Ecto neural progenitor cell (in vitro differentiated cells): ENCODE results near the gene PTPN9.
"Not testable (repeated sequence)": the region's sequence is repeated elsewhere in the genome, so short reads cannot be mapped to it uniquely, and the experiment has no call there.

Source experiments
- DNase-seq: peaks from one replicate; pipeline ENCODE4 v3.0.0-alpha.2; 2018; ENCODE audit warnings: low spot score

Gene PTPN9

DNA sequence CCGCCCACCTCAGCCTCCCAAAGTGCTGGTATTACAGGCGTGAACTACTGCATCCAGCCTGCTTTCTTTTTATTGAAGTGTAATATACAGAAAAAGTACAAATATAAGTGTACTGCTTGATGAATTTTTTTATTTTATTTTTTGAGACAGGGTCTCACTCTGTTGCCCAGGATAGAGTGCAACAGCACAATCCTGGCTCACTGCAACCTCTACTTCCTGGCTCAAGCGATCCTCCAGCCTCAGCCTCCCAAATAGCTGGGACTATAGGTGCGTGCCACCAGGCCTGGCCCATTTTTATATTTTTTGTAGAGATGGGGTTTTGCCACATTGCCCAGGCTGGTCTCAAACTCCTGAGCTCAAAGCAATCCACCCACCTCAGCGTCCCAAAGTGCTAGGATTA is 3.8 kb upstream of the PTPN9 start:
- not testable (repeated sequence) for DNase-seq

DNA sequence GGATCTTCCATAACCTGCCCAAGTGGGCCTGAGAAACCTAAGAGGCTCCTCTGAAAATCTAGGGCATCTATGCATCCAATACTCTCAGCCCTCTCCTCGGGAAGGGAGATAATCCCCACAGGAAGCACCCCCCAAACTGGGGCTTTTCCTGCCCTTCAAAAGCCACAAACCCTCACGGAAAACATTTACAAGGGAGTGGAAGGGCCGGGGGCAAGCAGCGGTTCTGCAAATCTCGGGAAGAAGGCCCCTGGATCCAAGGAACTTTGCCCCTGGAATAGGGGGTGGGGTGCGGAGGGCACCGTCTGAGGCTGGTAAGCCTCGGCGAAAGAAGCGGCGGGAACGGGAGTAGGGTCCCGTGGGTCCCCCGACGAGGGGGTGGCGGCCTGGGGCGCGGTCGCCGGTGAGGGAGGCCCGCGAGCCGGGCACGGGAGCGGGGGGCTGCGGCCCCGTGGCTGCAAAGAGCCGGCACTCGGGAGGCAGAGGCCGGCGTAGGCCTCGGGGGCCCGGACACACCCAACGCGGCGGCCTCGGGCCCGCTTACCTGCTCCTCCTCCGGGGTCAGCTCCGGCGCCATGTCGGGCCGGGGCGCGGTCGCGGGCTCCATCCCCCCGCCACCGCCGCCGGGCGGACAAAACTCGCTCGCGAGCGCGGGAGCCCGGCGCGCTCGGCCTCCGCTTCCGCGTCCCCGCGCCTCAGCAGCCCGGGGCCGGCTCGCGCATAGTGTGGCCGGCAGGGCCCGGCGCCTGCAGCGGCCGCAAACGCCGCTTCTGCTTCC is 755 bp downstream of the PTPN9 start:
- DNase-seq, result peak; percentile 66

DNA sequence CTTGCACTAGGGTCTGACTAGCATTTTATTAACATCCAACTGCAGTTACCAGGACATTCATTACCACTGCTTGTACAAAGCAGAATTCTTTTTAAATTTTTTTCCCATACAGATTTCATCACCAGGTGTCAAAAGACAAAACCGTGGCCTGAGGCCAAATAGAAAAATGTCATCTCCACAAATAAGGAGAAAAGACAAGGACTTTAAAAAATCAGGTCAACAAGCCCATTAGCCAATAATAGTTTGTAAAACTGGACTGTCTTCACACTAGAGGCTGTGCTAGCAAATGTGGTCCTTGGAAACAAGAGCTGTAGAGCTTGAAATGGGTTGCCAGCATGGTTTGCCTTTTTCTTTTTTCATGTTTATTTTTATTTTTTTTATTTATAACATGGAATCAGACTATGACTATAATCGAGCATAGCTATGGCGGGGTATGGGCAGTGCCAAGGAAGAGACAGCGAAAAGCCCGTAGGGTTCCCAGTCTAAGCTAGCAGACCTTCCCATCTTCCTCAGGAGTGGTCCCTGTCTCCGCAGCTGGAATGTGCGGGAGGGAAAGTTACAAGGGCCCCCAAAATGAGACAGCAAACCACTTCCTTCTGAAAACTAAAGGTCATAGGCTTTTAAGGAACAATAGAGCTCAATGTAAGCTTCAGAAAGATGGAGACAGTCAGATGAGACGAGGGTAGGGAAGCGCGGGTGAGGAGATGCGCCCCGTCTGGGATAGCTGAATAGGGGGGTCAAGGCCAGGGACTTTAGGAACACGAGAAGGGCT is 1.5 kb downstream of the PTPN9 start:
- peak; percentile 50 for DNase-seq

DNA sequence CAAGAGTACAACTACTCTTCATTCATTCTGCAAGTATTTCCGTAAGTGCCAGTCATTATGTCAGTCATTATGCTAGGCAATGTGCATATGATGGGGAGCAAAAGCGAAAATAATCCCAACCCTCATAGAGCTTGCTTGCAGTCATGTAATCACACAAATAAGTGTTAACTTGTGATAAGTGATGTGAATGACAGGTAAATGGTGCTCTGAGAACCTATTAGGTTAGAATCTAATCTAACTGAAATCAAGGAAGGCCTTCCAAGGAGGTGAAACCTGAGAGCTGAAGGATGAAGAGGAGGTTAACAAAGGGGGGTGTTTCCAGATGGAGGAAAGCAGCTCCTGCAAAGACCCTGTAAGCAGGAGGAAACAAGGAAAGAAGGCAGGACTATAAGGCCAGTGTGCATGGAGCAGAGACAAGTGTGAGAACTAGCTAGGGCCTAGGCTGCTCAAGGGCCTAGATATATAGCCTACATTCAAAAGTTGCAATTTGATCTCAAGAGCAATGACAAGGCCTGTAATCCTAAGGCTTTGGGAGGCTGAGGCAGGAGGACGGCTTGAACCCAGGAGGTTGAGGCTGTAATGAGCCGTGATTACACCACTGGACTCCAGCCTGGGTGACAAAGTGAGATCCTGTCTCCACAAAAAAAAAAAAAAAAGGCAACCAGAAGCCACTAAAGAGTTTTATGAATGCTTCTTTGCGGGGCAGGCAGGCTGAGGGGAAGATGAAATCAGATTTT is 5.3 kb downstream of the PTPN9 start:
- DNase-seq, result no peak

DNA sequence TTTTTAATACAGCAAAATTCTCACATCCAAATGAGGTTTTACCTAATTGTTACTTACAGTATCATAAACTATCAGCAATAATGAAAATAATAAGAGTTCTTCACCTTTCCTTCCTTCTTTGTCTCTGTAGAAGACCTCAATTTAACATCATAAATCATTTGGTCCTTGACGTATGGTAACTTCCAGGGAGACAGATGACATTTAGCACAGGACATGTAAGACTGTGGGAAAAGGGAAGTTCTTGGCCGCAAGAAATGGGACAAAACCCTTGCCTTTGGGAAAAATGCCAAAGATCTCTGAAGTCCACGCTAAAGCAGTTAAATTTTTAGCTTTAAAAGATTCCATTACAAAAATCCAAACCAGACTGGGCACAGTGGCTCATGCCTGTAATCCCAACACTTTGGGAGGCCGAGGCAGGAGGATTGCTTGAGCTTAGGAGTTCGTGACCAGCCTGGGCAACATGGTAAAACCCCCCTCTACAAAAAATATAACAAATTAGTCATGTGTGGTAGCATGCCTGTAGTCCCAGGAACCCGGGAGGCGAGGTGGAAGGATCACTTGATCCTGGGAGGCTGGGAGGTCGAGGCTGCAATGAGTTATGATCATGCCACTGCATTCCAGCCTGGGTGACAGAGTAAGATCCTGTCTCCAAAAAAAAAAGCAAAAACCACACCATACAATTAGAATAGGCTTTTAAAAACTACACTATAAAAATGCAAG is 8.8 kb downstream of the PTPN9 start:
- DNase-seq, result no peak

DNA sequence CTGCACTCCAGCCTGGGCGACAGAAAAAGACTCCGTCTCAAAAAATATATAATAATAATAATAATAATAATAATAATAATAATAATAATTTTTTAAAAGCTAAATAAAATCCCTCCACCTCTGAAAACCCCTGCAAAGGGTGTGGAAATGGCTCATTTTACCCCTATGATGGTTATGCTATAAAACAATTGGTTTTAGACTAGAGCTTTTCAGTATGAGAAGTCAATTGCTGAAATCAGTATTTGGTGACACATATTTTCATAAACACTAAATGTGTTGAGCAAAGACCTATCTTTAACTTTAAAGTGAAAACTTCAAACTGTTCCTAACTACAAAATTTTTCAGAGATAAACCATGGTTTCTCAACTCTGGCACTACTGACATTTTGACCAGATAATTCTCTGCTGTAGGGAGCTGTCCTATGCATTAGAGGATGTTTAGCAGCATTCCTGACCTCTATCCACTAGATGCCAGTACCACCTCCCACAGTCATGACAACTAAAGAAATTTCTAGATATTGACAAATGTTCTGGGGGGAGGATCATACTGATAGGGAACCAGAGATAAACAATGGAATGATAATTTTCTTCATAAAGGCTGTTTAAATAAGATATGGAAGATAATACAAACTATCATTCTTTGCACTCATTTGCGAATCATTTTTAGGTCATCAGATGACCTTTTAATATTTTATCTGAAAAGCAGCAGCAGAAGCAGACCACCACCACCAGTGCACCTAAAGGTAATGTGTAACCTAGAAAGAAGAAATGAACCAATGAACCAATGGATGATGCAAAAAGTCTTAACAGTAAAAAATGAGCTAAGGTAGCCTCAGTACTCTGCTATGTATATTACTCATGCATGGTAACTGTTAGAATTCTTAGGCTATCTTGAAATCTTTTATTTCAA is 13.8 kb downstream of the PTPN9 start:
- no peak for DNase-seq

DNA sequence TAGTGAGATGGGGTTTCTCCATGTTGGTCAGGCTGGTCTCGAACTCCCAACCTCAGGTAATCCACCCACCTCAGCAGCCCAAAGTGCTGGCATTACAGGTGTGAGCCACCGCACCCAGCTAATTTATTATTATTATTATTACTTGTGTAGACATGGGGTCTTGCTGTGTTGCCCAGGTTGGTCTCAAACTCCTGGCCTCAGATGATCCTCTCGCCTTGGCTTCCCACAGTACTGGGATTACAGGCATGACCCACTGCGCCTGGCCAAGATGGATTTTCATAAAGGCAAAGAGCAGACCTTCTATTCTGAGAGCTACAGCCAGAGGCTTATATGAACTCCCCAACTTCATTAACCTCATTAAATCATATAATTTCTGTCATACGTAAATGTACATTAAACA is 17.2 kb downstream of the PTPN9 start:
- no peak for DNase-seq

DNA sequence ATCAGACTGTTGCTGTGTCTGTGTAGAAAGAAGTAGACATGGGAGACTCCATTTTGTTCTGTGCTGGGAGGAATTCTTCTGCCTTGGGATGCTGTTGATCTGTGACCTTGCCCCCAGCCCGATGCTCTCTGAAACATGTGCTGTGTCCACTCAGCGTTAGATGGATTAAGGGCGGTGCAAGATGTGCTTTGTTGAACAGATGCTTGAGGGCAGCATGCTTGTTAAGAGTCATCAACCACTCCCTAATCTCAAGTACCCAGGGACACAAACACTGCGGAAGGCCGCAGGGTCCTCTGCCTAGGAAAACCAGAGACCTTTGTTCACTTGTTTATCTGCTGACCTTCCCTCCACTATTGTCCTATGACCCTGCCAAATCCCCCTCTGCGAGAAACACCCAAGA is 19.8 kb downstream of the PTPN9 start:
- DNase-seq, result not testable (repeated sequence)

DNA sequence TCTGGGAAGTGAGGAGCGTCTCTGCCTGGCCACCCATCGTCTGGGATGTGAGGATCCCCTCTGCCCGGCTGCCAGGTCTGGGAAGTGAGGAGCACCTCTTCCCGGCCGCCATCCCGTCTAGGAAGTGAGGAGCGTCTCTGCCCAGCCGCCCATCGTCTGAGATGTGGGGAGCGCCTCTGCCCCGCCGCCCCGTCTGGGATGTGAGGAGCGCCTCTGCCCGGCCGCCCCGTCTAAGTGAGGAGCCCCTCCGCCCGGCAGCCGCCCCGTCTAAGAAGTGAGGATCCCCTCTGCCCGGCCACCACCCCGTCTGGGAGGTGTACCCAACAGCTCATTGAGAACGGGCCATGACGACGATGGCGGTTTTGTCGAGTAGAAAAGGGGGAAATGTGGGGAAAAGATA is 20.2 kb downstream of the PTPN9 start:
- DNase-seq, result not testable (repeated sequence)

DNA sequence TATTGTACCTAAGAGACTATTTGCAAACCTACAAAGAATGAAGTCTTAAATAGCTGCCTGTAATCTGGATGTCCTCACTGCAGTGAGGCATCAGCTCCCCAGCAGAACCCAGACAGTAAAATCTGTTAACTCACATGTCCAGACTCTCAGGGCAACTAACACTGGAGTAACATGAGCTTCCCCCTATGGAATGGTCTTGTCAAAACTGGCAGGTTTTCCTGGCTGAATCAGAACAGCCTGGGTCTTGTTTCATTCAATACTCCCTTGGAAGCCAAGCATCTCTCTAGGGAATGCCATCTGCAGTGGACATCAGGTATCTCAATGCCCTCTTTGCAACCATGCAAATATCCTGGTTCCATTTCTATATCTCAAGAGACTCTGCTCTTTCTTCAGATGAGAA is 24.4 kb downstream of the PTPN9 start:
- DNase-seq, result no peak

DNA sequence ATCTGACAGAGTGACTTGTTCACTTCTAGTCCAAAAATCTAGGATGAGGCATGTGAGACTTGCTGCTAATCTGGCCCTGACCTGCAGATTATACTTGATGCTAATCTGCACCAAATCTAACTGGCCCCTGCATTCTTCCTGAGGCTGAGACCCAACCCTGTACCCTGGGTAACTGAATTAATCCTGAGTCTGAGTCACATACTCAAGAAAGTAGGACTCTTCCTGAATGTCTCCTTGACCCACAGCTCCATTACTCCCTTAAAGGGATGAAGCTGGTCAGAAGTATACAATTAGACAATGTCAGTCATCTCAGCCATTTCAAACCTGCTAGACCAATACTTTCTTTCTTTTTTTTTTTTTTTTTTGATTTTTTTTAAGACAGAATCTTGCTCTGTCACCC is 25.5 kb downstream of the PTPN9 start:
- DNase-seq, result no peak

DNA sequence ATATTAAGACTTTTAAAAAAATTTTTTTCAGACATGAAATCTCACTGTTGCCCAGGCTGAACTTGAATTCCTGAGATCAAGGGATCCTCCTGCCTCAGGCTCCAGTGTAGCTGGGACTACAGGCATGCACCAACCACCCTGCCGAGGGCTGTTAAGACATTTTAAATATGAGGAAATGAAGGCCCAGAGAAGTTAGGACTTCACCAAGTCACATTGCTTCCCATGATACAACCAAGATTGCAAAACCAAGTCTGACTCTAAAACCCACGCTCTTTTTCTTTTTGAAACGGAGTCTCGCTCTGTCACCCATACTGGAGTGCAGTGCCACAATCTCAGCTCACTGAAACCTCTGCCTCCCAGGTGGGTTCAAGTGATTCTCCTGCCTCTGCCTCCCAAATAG is 28.0 kb downstream of the PTPN9 start:
- no peak for DNase-seq

DNA sequence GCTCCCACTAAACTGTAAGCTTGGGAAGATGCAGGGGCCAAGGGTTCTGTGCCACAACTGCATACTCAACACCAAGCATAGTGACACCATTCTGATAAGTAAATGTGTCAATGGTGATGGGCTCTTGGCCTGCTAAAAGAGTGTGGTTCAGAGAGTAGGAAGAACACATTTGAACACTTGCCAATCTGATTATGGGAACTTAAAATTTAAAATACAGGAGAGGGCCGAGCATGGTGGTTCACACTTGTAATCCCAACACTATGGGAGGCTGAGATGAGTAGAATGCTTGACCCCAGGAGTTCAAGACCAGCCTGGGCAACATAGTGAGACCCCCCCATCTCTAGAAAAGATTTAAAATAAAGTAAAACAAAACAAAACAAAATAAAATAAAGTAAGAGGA is 34.1 kb downstream of the PTPN9 start:
- no peak for DNase-seq

DNA sequence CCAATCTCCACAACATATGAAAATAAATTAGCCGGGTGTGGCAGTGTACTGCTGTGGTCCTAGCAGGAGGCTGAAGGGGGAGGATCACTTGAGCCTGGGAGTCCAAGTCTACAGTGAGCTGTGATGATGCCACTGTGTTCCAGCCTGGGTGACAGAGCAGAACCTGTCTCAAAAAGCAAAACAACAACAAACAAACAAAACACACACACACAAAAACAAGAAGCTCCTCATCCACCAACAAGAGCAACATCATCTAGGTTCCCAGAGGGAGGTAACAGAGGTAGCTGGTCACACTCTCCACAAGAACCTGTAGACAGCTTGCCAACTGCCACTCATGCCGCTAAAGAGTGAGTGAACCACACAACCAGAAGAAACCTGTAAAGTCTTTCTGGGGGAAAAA is 34.8 kb downstream of the PTPN9 start:
- no peak for DNase-seq

DNA sequence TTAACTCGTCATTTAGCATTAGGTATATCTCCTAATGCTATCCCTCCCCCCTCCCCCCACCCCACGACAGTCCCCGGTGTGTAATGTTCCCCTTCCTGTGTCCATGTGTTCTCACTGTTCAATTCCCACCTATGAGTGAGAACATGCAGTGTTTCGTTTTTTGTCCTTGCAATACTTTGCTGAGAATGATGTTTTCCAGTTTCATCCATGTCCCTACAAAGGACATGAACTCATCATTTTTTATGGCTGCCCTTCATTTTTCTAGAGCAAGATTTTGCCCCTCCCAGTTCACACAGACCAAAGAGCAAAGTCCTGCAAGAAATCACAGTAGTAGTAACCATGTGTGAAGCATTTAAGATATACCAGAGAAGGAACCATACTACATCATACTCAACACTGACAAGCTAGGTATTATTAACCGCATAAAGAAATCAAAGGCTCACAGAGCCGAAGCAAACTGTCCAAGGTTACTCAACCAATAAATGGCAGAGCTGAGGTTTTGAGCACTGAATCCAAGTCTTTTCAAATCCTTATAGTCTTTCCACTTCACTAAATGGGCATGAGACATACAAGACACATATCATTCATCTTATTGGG is 36.1 kb downstream of the PTPN9 start:
- DNase-seq, result not testable (repeated sequence)

DNA sequence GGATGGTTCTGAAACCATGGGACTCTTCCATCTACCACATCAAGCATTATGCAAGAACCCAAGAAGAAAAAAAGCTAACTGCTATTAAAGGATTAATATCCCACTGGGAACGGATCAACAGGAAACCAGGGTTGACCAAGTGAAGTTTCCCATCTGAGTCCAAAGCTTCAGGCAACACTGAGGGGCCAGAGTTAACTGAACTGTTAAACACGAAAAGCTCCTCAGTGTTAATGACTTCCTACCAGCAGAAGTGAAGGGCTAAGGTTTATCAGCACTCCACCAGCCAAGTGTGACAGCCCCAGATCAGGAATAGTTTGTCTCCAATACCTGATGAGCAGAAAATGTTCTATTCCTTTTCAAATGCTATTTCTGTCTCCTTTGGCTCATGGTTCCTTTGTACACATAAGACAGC is 36.7 kb downstream of the PTPN9 start:
- no peak for DNase-seq

DNA sequence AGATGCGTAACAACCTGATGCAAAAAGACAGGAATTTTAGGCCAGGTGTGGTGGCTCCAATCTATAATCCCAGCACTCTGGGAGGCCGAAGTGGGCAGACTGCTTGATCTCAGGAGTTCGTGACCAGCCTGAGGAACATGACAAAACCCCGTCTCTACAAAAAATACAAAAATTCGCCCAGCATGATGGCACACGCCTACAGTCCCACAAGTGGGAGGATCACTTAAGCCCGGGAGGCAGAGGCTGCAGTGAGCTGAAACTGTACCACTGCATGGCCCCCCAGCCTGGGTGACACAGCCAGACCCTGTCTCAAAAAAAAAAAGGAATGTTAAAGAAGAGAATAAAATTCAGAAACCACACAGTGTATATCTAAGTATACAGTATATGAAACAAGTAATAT is 40.7 kb downstream of the PTPN9 start:
- no peak for DNase-seq

DNA sequence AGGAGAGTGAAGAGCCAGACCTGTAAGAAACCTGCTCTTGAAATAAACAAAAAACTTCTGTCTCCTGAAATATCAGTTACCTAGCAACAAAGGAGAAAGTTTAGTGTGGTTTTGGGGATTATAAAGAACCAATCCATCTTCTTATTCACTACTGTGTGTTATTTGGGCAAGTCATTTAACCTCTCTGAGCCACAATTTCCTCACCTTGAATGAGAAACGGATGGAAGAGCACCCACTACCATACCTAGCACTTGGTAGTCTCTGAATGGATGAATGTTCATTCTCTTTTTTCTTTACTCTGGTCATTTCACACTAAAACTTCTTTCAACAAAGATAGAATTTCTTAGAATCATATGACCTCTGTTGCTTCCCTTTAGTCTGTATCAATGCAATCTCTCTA is 45.2 kb downstream of the PTPN9 start:
- no peak for DNase-seq

DNA sequence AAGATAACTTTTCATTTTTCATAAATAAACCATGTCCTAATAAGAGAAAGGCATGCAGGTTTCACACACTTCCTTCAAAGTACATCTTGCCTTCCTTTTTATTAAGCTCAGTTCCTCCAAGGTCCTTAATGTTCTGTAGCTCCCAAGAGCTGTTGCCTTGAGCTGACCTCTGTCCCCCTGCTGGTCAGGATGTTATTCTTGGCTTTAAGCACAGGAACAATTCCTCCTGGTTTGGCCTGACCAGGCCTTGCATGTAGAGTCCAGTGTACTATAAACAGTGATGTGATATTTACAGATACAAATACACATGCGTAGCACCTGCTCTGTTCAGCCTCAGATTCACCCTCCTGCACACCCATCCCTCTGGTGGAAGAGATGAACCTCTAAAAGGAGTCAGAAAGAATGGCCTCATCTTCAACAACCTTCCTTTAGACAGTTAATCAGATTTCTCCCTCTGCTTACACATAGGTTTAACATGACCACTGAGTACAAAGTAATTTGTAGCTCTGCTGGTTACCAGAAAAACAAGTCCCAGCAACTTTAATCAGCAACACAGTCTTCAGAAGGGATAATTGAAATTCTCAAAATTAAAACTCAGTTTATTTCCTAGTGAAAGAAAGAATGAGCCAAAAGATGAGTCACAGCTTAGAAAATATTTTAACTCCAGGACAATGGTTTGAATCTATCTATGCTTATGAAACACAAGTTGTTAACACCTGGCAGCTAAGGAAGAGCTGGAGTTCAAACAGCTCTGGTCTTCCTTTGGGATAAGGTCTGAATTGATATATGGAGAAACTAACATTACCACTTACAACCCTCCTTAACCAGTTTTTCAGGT is 46.5 kb downstream of the PTPN9 start:
- peak; percentile 53 for DNase-seq

DNA sequence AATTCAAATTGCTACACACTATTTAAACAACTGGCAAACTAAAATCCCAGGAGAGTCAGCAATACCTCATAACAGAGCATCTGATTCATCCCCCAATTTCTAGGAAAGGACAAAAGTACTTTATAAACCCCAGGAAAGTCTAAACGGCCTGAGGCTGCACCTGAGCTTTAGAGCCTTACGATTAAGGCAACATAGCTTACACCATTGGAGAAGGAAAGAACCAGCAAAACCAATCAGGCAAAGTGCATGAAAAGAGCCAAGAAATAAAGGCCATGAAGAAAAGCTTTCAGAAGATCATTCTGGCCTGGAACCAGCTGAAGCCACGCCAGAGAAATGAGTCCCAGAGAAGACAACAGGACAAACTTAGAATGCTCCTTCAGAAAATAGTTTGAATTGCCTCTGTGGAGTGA is 48.1 kb downstream of the PTPN9 start:
- no peak for DNase-seq
